HCT116 (cell line): ENCODE measurements around the gene TFDP1. TPM values are rescaled to one million over a fixed set of nuclear protein-coding genes. Genes with fewer than 3 reads are reported as not detected.

Experiments
- ATAC-seq: fragments of 200-7000 bp; cut with Tn5 transposase; 2 replicates; pipeline ENCODE4 v1.9.1; 2020; ENCODE audit warnings: mild to moderate bottlenecking, moderate library complexity
- BruUV-seq: library from RNA; stranded (reverse); fragments of 400-500 nt; replicated peaks from 2 replicates; lab custom pipeline; 2021; lab: Mats Ljungman, UMichigan
- CTCF ChIA-PET: fragments of 300-600 bp; sonication (Branson Sonifier 250); formaldehyde crosslinking; loops from one replicate; lab custom pipeline; 2021; ENCODE audit warnings: antibody characterized with exemption; lab: Charles Lee
- POLR2A ChIA-PET: fragments of 300-600, 350-600 bp; sonication (Branson Sonifier 250); formaldehyde crosslinking; loops from one replicate; lab custom pipeline; 2021; ENCODE audit warnings: antibody characterized with exemption; lab: Charles Lee
- RAD21 ChIA-PET, 2 experiments: fragments of 300-600 bp; sonication (Branson Sonifier 250); formaldehyde crosslinking; loops; one replicate each; lab custom pipeline; 2023; ENCODE audit warnings: low total read pairs in 2 of 2; ENCODE audit not compliant: uncharacterized antibody in 2 of 2, unreplicated experiment in 2 of 2, low non-redundant PET in 1 of 2; lab: Charles Lee
- DNase-seq: peaks from one replicate; pipeline ENCODE4 v3.0.0-alpha.2; 2010; ENCODE audit warnings: low read depth, low spot score
- H2AFZ ChIP-seq: fragments of 200-600 bp; shearing (Covaris generic), sonication (generic); 2 replicates; pipeline ENCODE4 v1.6.1; 2017; ENCODE audit warnings: low read depth, mixed run types, mixed read lengths, antibody characterized with exemption, low read length; ENCODE audit not compliant: poor library complexity, severe bottlenecking
- H3K27ac ChIP-seq: 2 replicates; pipeline ENCODE4 v1.5.1; 2012; ENCODE audit warnings: low read depth, low read length
- H3K27me3 ChIP-seq: fragments of 200-600 bp; sonication (generic); 2 replicates; pipeline ENCODE4 v1.6.1; 2016; ENCODE audit warnings: mixed run types, low read length, mixed read lengths; ENCODE audit not compliant: insufficient read depth
- H3K36me3 ChIP-seq, 2 experiments: fragments of 200-500 bp in 1 of 2; fragments of 200-600 bp in 1 of 2; sonication (Bioruptor generic) in 1 of 2; sonication (generic) in 1 of 2; 2 replicates each; pipeline versions ENCODE4 v1.5.1 to v1.6.1; 2014 to 2016; ENCODE audit warnings: low read length in 2 of 2, inconsistent platforms in 1 of 2, mixed read lengths in 1 of 2, mixed run types in 1 of 2; ENCODE audit not compliant: insufficient read depth in 2 of 2, control insufficient read depth in 1 of 2
- H3K4me1 ChIP-seq, 2 experiments: fragments of 200-600 bp in 1 of 2; sonication (generic) in 1 of 2; 2 replicates each; pipeline versions ENCODE4 v1.5.1 to v1.6.1; 2012 to 2017; ENCODE audit warnings: low read length in 2 of 2, inconsistent platforms in 1 of 2, mild to moderate bottlenecking in 1 of 2, mixed read lengths in 1 of 2, mixed run types in 1 of 2, moderate library complexity in 1 of 2; ENCODE audit not compliant: insufficient read depth in 2 of 2, control insufficient read depth in 1 of 2
- H3K4me2 ChIP-seq: fragments of 200-600 bp; sonication (generic); 2 replicates; pipeline ENCODE4 v1.6.1; 2017; ENCODE audit warnings: mixed run types, low read length, mixed read lengths
- H3K4me3 ChIP-seq, 2 experiments: fragments of 200-600 bp in 1 of 2; sonication (generic) in 1 of 2; replicated peaks in 1 of 2; 2 replicates each; pipeline ENCODE4 v1.5.1; 2011 to 2016; ENCODE audit warnings: low read length in 2 of 2, control low read depth in 1 of 2, low read depth in 1 of 2, mild to moderate bottlenecking in 1 of 2, mixed read lengths in 1 of 2, mixed run types in 1 of 2
- H3K79me2 ChIP-seq: fragments of 200-600 bp; sonication (generic); 2 replicates; pipeline ENCODE4 v1.6.1; 2017; ENCODE audit warnings: mild to moderate bottlenecking, mixed run types, low read length, moderate library complexity, mixed read lengths; ENCODE audit not compliant: insufficient read depth
- H3K9ac ChIP-seq: fragments of 200-600 bp; sonication (generic); 2 replicates; pipeline ENCODE4 v1.6.1; 2016; ENCODE audit warnings: low read length, mixed read lengths
- H3K9me2 ChIP-seq: fragments of 200-600 bp; sonication (generic), shearing (Covaris generic); 2 replicates; pipeline ENCODE4 v1.6.1; 2017; ENCODE audit warnings: mixed run types, mild to moderate bottlenecking, moderate library complexity; ENCODE audit not compliant: insufficient read depth
- H3K9me3 ChIP-seq, 2 experiments: fragments of 200-500 bp in 1 of 2; fragments of 200-600 bp in 1 of 2; sonication (Bioruptor generic) in 1 of 2; sonication (generic) in 1 of 2; 2 replicates each; pipeline ENCODE4 v1.6.1; 2014 to 2017; ENCODE audit warnings: low read length in 2 of 2, mixed read lengths in 2 of 2, inconsistent platforms in 1 of 2, low read depth in 1 of 2, mild to moderate bottlenecking in 1 of 2, mixed run types in 1 of 2, moderate library complexity in 1 of 2; ENCODE audit not compliant: control insufficient read depth in 1 of 2, insufficient read depth in 1 of 2
- H4K20me1 ChIP-seq: fragments of 200-600 bp; sonication (generic), shearing (Covaris generic); 2 replicates; pipeline ENCODE4 v1.6.1; 2017; ENCODE audit warnings: mixed run types, mild to moderate bottlenecking, moderate library complexity; ENCODE audit not compliant: insufficient read depth
- CTCF ChIP-seq, 3 experiments: fragments of 200-600 bp in 1 of 3; sonication (generic) in 1 of 3; IDR thresholded peaks in 2 of 3; conservative IDR thresholded peaks in 1 of 3; 2 replicates each; pipeline ENCODE4 v1.5.1; 2012 to 2017; ENCODE audit warnings: low read depth in 2 of 3, low read length in 2 of 3, antibody characterized with exemption in 1 of 3, borderline replicate concordance in 1 of 3, control low read depth in 1 of 3, mild to moderate bottlenecking in 1 of 3, mixed read lengths in 1 of 3, mixed run types in 1 of 3, moderate library complexity in 1 of 3; ENCODE audit not compliant: insufficient read depth in 1 of 3
- FOSL1 ChIP-seq: IDR thresholded peaks from 2 replicates; pipeline ENCODE4 v1.6.1; 2012; ENCODE audit warnings: low read depth
- POLR2A ChIP-seq: IDR thresholded peaks from 2 replicates; pipeline ENCODE4 v1.7.0; 2011; ENCODE audit warnings: borderline replicate concordance; ENCODE audit not compliant: insufficient read depth, insufficient read length; ENCODE audit errors: extremely low read depth
- POLR2AphosphoS5 ChIP-seq: IDR thresholded peaks from 2 replicates; pipeline ENCODE4 v1.6.1; 2011; ENCODE audit warnings: mild to moderate bottlenecking, low read depth, low read length, moderate library complexity
- SRF ChIP-seq: IDR thresholded peaks from 2 replicates; pipeline ENCODE4 v1.6.1; 2012; ENCODE audit warnings: low read depth
- YY1 ChIP-seq: IDR thresholded peaks from 2 replicates; pipeline ENCODE4 v1.6.1; 2011; ENCODE audit warnings: low read length, low read depth, moderate library complexity, mild to moderate bottlenecking; ENCODE audit not compliant: insufficient replicate concordance; ENCODE audit errors: extremely low read depth
- intact Hi-C: fragments of 100-400 bp; cut with micrococcal nuclease; formaldehyde crosslinking; loops from 2 replicates; pipeline ENCODE4 v1.10.0; 2022
- total RNA-seq: library from RNA; stranded (reverse); gene quantifications from one replicate; pipeline ENCODE4 v1.2.1, GENCODE V29; 2021; ENCODE audit not compliant: unreplicated experiment

The TFDP1 gene
- total RNA-seq, 1 experiment from 2014 or later, result 169 TPM

- ChIA-PET CTCF (no interaction called here), POLR2A (no interaction called here)
Measured at GRCh38 chr13:113649212-113649611, 64.7 kb downstream of the TFDP1 start.

DNA sequence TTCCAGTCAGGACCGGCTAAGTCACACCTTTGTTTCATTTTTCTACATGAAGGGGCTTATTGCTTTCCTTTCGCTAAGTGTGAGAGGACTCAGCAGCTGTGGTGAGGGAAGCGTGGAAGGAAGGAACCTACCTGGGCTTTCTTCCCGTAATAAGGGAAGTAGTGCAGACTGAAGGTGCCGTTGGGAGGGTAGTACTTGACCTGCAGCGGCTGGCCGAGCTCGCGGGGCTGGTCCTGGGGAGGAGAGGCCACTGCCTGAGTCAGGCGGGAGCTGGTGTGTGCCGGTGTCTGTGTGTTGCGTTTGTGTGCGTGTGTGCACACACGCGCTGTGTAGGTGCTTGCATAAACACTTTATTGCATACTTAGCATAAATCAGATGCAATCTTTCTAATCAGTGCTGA, 65.7 kb downstream of the TFDP1 start:
- H3K4me2 ChIP-seq, result no peak overlapping the region
- ATAC-seq, result no peak
- no peaks in the 10 kb centered on the region for H3K79me2 ChIP-seq
- H3K9me2 ChIP-seq, result no peaks in the 10 kb centered on the region
- no peak for DNase-seq
- H4K20me1 ChIP-seq, result no peaks in the 10 kb centered on the region
- H3K9me3 ChIP-seq, result no peaks in the 10 kb centered on the region
- TF ChIP-seq FOSL1, result no peak
- no peak for TF ChIP-seq POLR2AphosphoS5
- no peak for TF ChIP-seq YY1
- no peak overlapping the region for H2AFZ ChIP-seq
- peaks cover 9 to 11% of the 10 kb centered on the region in 2 experiments; a peak in 3 of 4 replicates for H3K4me1 ChIP-seq
- no TSS peak for BruUV-seq
- H3K4me3 ChIP-seq, result no peak overlapping the region
- H3K36me3 ChIP-seq, result no peaks in the 10 kb centered on the region
- ChIA-PET POLR2A (no interaction called here), CTCF (no interaction called here), RAD21 (no interaction called here)
- no peak overlapping the region for H3K9ac ChIP-seq
- intact Hi-C loops, result no loop called here
- no peak overlapping the region for H3K27ac ChIP-seq
- H3K27me3 ChIP-seq, result no peaks in the 10 kb centered on the region

More at GRCh38 chr13:113649212-113649611, 64.7 kb downstream of the TFDP1 start:
- no peaks in the 10 kb centered on the region for H3K36me3 ChIP-seq
- H3K4me1 ChIP-seq, result peaks cover 9 to 11% of the 10 kb centered on the region in 2 experiments; a peak in 3 of 4 replicates
- H3K4me3 ChIP-seq, result no peak overlapping the region
- RAD21 ChIA-PET, result no interaction called here
- H4K20me1 ChIP-seq, result no peaks in the 10 kb centered on the region
- TF ChIP-seq CTCF (IDR thresholded peaks at IDR 0.05 in 2 of 3, conservative IDR thresholded peaks at IDR 0.05 in 1 of 3; ENCODE audit: borderline replicate concordance in 1 of 3, insufficient read depth in 1 of 3, low read depth in 2 of 3, low read length in 2 of 3) (peak in 1 of 3 experiments; percentile 10; a peak in 1 of 6 replicates), SRF (no peak), POLR2A (no peak)
- no peaks in the 10 kb centered on the region for H3K9me3 ChIP-seq
- H3K9me2 ChIP-seq, result no peaks in the 10 kb centered on the region
- H3K4me2 ChIP-seq, result no peak overlapping the region
- ATAC-seq (no peak), DNase-seq (no peak)
- H3K79me2 ChIP-seq, result no peaks in the 10 kb centered on the region
- no peak overlapping the region for H2AFZ ChIP-seq
- no peak overlapping the region for H3K9ac ChIP-seq
- H3K27me3 ChIP-seq, result no peaks in the 10 kb centered on the region
- no TSS peak for BruUV-seq
- H3K27ac ChIP-seq, result no peak overlapping the region
- intact Hi-C loops, result no loop called here
